HL-60 (cell line): ENCODE measurements around the gene PACS1.

Experiments used
- DNase-seq, 2 experiments: peaks; one replicate each; pipeline ENCODE4 v3.0.0-alpha.2; 2010 to 2020; ENCODE audit warnings: low read depth in 1 of 2, low spot score in 1 of 2
- H3K27ac ChIP-seq: fragments of 250-450 bp; sonication (Bioruptor Pico); replicated peaks from 2 replicates; pipeline ENCODE4 v1.5.1; 2020; ENCODE audit warnings: mild to moderate bottlenecking, moderate library complexity
- H3K27me3 ChIP-seq: fragments of 250-450 bp; sonication (Bioruptor Pico); 2 replicates; pipeline ENCODE4 v1.5.1; 2021; ENCODE audit warnings: mild to moderate bottlenecking, moderate library complexity; ENCODE audit not compliant: insufficient read depth, poor library complexity, severe bottlenecking
- H3K4me3 ChIP-seq: replicated peaks from 2 replicates; pipeline ENCODE4 v1.5.1; 2011; ENCODE audit warnings: mild to moderate bottlenecking, control low read depth, low read length; ENCODE audit not compliant: insufficient read depth
- GABPA ChIP-seq: IDR thresholded peaks from 2 replicates; pipeline ENCODE4 v1.6.1; 2012; ENCODE audit warnings: low read depth
- POLR2AphosphoS5 ChIP-seq: IDR thresholded peaks from 2 replicates; pipeline ENCODE4 v1.6.1; 2012; ENCODE audit warnings: low read depth
- SPI1 ChIP-seq: IDR thresholded peaks from 2 replicates; pipeline ENCODE4 v1.6.1; 2012; ENCODE audit warnings: low read depth, mild to moderate bottlenecking, borderline replicate concordance
- TF ChIP-seq, protein P1 (sequence below): IDR thresholded peaks from one replicate; pipeline ENCODE4 v1.5.1; 2011; ENCODE audit warnings: low read length, control low read depth, inconsistent platforms; ENCODE audit not compliant: insufficient read depth
- TF ChIP-seq, protein P2 (sequence below): IDR thresholded peaks from 2 replicates; pipeline ENCODE4 v1.6.1; 2012; ENCODE audit warnings: low read depth; ENCODE audit not compliant: insufficient replicate concordance

Gene PACS1

DNA sequence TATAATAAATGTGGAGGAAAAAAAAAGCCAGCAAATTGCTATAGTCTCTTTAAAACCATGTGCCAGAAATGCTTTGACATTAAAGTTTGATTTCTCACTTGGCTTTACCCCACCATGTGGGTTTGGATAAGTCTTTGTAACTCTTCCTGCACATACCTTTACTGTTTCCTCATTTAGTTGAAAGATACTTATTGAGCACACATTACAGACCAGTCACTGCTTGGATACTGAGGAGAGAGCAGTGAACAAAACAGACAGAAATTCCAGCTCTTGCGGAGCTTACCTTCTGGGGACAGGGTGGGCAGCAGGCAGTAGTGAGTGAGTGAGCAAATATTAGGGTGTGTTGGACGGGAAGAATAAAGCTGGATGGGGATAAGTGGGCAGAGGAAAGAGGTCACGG is 13.7 kb downstream of the PACS1 start:
- no peak overlapping the region for H3K27ac ChIP-seq
- no peaks in the 10 kb centered on the region for H3K27me3 ChIP-seq
- TF ChIP-seq POLR2AphosphoS5 (no peak), SPI1 (no peak), GABPA (no peak)
- TF ChIP-seq, protein P1, sequence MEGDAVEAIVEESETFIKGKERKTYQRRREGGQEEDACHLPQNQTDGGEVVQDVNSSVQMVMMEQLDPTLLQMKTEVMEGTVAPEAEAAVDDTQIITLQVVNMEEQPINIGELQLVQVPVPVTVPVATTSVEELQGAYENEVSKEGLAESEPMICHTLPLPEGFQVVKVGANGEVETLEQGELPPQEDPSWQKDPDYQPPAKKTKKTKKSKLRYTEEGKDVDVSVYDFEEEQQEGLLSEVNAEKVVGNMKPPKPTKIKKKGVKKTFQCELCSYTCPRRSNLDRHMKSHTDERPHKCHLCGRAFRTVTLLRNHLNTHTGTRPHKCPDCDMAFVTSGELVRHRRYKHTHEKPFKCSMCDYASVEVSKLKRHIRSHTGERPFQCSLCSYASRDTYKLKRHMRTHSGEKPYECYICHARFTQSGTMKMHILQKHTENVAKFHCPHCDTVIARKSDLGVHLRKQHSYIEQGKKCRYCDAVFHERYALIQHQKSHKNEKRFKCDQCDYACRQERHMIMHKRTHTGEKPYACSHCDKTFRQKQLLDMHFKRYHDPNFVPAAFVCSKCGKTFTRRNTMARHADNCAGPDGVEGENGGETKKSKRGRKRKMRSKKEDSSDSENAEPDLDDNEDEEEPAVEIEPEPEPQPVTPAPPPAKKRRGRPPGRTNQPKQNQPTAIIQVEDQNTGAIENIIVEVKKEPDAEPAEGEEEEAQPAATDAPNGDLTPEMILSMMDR, result no peak
- TF ChIP-seq, protein P2, sequence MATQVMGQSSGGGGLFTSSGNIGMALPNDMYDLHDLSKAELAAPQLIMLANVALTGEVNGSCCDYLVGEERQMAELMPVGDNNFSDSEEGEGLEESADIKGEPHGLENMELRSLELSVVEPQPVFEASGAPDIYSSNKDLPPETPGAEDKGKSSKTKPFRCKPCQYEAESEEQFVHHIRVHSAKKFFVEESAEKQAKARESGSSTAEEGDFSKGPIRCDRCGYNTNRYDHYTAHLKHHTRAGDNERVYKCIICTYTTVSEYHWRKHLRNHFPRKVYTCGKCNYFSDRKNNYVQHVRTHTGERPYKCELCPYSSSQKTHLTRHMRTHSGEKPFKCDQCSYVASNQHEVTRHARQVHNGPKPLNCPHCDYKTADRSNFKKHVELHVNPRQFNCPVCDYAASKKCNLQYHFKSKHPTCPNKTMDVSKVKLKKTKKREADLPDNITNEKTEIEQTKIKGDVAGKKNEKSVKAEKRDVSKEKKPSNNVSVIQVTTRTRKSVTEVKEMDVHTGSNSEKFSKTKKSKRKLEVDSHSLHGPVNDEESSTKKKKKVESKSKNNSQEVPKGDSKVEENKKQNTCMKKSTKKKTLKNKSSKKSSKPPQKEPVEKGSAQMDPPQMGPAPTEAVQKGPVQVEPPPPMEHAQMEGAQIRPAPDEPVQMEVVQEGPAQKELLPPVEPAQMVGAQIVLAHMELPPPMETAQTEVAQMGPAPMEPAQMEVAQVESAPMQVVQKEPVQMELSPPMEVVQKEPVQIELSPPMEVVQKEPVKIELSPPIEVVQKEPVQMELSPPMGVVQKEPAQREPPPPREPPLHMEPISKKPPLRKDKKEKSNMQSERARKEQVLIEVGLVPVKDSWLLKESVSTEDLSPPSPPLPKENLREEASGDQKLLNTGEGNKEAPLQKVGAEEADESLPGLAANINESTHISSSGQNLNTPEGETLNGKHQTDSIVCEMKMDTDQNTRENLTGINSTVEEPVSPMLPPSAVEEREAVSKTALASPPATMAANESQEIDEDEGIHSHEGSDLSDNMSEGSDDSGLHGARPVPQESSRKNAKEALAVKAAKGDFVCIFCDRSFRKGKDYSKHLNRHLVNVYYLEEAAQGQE, result no peak
- H3K4me3 ChIP-seq, result no peak overlapping the region
- no peak for DNase-seq

DNA sequence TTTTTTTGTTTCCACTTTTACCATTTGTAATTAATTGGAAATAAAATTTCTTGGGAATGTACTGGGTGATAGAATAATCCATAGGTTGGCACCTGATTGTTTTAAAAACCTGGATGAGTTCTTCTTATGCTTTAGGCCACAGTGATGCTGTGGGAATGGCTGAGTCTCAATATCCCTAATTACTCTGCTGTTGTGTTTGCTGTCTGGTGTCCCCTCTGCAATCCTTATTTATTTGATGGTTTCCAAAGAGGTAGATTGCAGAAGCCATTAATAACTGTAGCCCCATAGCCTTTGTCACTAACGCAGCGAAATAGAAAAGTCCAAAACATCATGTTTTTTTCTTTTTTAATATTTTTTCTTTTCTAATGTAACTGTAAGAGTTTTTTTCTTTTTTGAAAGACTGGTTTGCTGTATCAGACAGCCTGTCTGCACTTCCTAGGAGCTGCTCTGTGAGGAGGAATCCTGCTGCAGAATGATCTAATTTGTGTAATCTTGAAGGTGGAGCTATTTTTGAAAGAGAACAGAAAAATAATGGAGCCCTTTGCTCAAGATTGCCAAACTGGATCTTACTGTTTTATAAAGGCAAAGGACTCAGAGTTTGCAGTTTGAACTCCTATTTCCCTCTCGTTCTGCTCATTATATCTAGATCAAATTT is 14.9 kb downstream of the PACS1 start:
- no peaks in the 10 kb centered on the region for H3K27me3 ChIP-seq
- H3K27ac ChIP-seq, result no peak overlapping the region
- DNase-seq, result no peak
- H3K4me3 ChIP-seq, result no peak overlapping the region
- no peak for TF ChIP-seq GABPA

DNA sequence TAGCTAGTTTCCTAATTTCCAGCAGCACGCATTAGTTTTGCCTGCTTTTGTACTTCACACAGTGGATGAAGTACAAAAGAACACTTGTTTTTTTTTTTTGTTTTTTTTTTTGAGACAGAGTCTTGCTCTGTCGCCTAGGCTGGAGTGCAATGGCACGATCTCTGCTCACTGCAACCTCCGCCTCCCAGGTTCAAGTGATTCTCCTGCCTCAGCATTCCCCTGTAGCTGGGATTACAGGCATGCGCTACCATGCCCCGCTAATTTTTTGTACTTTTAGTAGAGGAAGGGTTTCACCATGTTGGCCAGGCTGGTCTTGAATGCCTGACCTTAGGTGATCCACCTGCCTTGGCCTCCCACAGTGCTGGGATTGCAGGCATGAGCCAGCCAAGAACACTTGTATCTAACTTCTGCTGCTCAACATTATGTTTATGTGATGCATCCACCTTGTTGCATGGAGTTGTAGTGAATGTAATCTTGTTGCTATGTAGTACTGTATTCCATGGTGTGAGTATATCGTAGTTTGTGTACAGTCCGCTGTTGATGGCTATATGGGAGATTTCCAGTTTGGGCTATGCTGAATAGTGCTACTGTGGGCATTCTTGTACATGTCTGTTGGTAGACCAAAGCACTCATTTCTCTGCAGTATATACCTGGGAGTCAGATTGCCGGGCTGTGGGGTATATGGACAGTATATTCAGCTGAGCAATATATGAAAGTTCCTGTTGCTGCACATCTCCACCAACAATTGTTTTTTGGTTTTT is 17.3 kb downstream of the PACS1 start:
- no peak overlapping the region for H3K27ac ChIP-seq
- H3K4me3 ChIP-seq, result no peak overlapping the region

More for the DNA sequence above, 17.3 kb downstream of the PACS1 start:
- H3K27me3 ChIP-seq, result no peaks in the 10 kb centered on the region
- no peak for TF ChIP-seq SPI1
- TF ChIP-seq, protein P1, result no peak
- TF ChIP-seq, protein P2, result no peak
- no peak for DNase-seq
